Neuronal stem cell (in vitro differentiated cells): ENCODE data around the gene TUNAR.

Source experiments
- DNase-seq: peaks from one replicate; pipeline ENCODE4 v3.0.0-alpha.2; 2013; ENCODE audit warnings: low spot score
- H2AFZ ChIP-seq: one replicate; pipeline ENCODE4 v1.6.1; 2013; ENCODE audit warnings: mild to moderate bottlenecking, low read length, inconsistent platforms
- H2AK5ac ChIP-seq: 2 replicates; pipeline ENCODE4 v1.6.1; 2013; ENCODE audit warnings: low read depth, mild to moderate bottlenecking, inconsistent platforms, low read length, moderate library complexity, mixed read lengths
- H2BK120ac ChIP-seq: 2 replicates; pipeline ENCODE4 v1.6.1; 2013; ENCODE audit warnings: low read depth, mild to moderate bottlenecking, inconsistent platforms, low read length, moderate library complexity, mixed read lengths
- H2BK12ac ChIP-seq: one replicate; pipeline ENCODE4 v1.6.1; 2013; ENCODE audit warnings: low read length, inconsistent platforms
- H2BK15ac ChIP-seq: 2 replicates; pipeline ENCODE4 v1.6.1; 2013; ENCODE audit warnings: mild to moderate bottlenecking, low read length, inconsistent platforms, mixed read lengths
- H2BK5ac ChIP-seq: one replicate; pipeline ENCODE4 v1.6.1; 2013; ENCODE audit warnings: inconsistent platforms, mild to moderate bottlenecking, low read length, moderate library complexity
- H3K14ac ChIP-seq: one replicate; pipeline ENCODE4 v1.6.1; 2013; ENCODE audit warnings: low read length, inconsistent platforms
- H3K18ac ChIP-seq: 2 replicates; pipeline ENCODE4 v1.6.1; 2013; ENCODE audit warnings: low read length, inconsistent platforms
- H3K23ac ChIP-seq: 2 replicates; pipeline ENCODE4 v1.6.1; 2013; ENCODE audit warnings: low read depth, mild to moderate bottlenecking, mixed read lengths, low read length, inconsistent platforms; ENCODE audit not compliant: poor library complexity
- H3K27ac ChIP-seq: replicated peaks from 3 replicates; pipeline ENCODE4 v1.5.1; 2013; ENCODE audit warnings: low read length, inconsistent platforms
- H3K27me3 ChIP-seq, 3 experiments: 2 replicates each; pipeline ENCODE4 v1.6.1; 2013; ENCODE audit warnings: low read length in 3 of 3, mild to moderate bottlenecking in 2 of 3, inconsistent platforms in 1 of 3, low read depth in 1 of 3, mixed read lengths in 1 of 3, moderate library complexity in 1 of 3; ENCODE audit not compliant: control insufficient read depth in 3 of 3, insufficient read depth in 3 of 3
- H3K36me3 ChIP-seq, 2 donors: replicated peaks in 1 of 2; 2 replicates each; pipeline ENCODE4 v1.6.1; 2013; ENCODE audit warnings: low read length in 2 of 2; ENCODE audit not compliant: control insufficient read depth in 2 of 2, insufficient read depth in 2 of 2
- H3K4ac ChIP-seq: 2 replicates; pipeline ENCODE4 v1.6.1; 2013; ENCODE audit warnings: inconsistent platforms, mild to moderate bottlenecking, low read length, moderate library complexity
- H3K4me1 ChIP-seq, 2 donors: 1 replicate in 1 of 2; 2 replicates in 1 of 2; pipeline ENCODE4 v1.6.1; 2013; ENCODE audit warnings: low read length in 2 of 2, low read depth in 1 of 2; ENCODE audit not compliant: control insufficient read depth in 2 of 2, insufficient read depth in 1 of 2
- H3K4me2 ChIP-seq: one replicate; pipeline ENCODE4 v1.6.1; 2013; ENCODE audit warnings: mild to moderate bottlenecking, low read length, inconsistent platforms; ENCODE audit not compliant: insufficient read depth, poor library complexity, severe bottlenecking
- H3K4me3 ChIP-seq, 2 donors: 2 replicates each; pipeline ENCODE4 v1.5.1; 2013; ENCODE audit warnings: low read length in 2 of 2, mild to moderate bottlenecking in 2 of 2, inconsistent platforms in 1 of 2, moderate library complexity in 1 of 2
- H3K79me1 ChIP-seq: one replicate; pipeline ENCODE4 v1.6.1; 2013; ENCODE audit warnings: low read depth, mild to moderate bottlenecking, inconsistent platforms, low read length, moderate library complexity
- H3K9ac ChIP-seq: one replicate; pipeline ENCODE4 v1.6.1; 2013; ENCODE audit warnings: mild to moderate bottlenecking, low read depth, low read length, inconsistent platforms; ENCODE audit not compliant: poor library complexity
- H3K9me3 ChIP-seq, 2 donors: replicated peaks in 1 of 2; 2 replicates each; pipeline versions ENCODE3 to v1.6.1; 2013; ENCODE audit warnings: low read length in 2 of 2, mild to moderate bottlenecking in 2 of 2, inconsistent platforms in 1 of 2, low read depth in 1 of 2, mixed read lengths in 1 of 2, moderate library complexity in 1 of 2; ENCODE audit not compliant: control insufficient read depth in 2 of 2, insufficient read depth in 1 of 2
- H4K8ac ChIP-seq: one replicate; pipeline ENCODE4 v1.6.1; 2013; ENCODE audit warnings: low read depth, mild to moderate bottlenecking, inconsistent platforms, low read length, moderate library complexity
- H4K91ac ChIP-seq: one replicate; pipeline ENCODE4 v1.6.1; 2013; ENCODE audit warnings: low read length, low read depth, mild to moderate bottlenecking, inconsistent platforms; ENCODE audit not compliant: poor library complexity
- WGBS, 2 donors: extraction: QIAGEN DNeasy Blood & Tissue Kit; methylation state at CpG; one replicate each; pipeline ENCODE4 v1.1.7; 2013; ENCODE audit warnings: missing lambda C conversion rate in 2 of 2, mixed read lengths in 1 of 2; ENCODE audit not compliant: insufficient read length in 2 of 2, insufficient replicate concordance in 1 of 2; ENCODE audit errors: extremely low coverage in 2 of 2; 5-methylcytosine and 5-hydroxymethylcytosine counted together

The TUNAR gene

GRCh38 chr14:95897280-95897679 lies 20.6 kb downstream of the TUNAR start:
- Histone ChIP-seq H3K18ac (no peak overlapping the region), H2BK120ac (no peak overlapping the region), H3K9me3 (no peaks in the 10 kb centered on the region), H2AK5ac (no peak overlapping the region), H4K8ac (no peak overlapping the region), H3K4me2 (no peak overlapping the region), H2BK12ac (no peak overlapping the region), H3K4me1 (peaks cover 0 to 6% of the 10 kb centered on the region in 2 donors), H3K36me3 (no peaks in the 10 kb centered on the region), H3K4me3 (no peak overlapping the region), H2BK15ac (no peak overlapping the region), H3K27me3 (no peaks in the 10 kb centered on the region), H2BK5ac (no peak overlapping the region), H3K9ac (no peak overlapping the region), H3K23ac (no peak overlapping the region), H3K14ac (no peak overlapping the region), H3K27ac (no peak overlapping the region), H2AFZ (no peak overlapping the region), H3K79me1 (no peaks in the 10 kb centered on the region), H3K4ac (no peak overlapping the region), H4K91ac (no peak overlapping the region)
- DNase-seq: no peak
- no CpG with 5 or more reads among the region's 3 CpGs for WGBS, 2 donors

DNA sequence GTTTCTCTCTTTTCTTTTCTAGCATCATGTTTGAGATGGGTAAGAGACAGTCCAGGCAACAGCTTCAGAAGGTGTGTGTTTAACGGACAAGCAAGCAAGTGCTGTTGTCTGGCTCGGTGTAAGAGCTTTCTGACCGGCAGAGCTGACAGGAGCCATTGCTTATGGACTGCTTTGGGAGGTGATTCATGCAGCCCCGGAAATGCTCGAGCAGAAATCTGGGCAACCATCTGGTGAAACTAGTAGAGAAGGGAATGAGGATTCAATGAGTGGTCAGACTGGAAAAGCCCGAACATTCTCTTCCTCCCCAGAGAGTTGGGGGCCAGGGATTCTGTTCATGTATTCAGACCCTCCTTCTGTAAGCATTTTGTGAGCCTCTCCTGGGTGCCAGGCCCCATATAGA lies 24.4 kb downstream of the TUNAR start:
- no peak overlapping the region for H3K9ac ChIP-seq
- H3K9me3 ChIP-seq: no peaks in the 10 kb centered on the region
- DNase-seq: no peak
- no peak overlapping the region for H3K18ac ChIP-seq
- H3K27ac ChIP-seq: no peak overlapping the region
- H2BK5ac ChIP-seq: no peak overlapping the region
- no peak overlapping the region for H2BK15ac ChIP-seq
- H3K79me1 ChIP-seq: no peaks in the 10 kb centered on the region
- H3K14ac ChIP-seq: no peak overlapping the region
- H3K36me3 ChIP-seq: no peaks in the 10 kb centered on the region
- no peak overlapping the region for H2BK12ac ChIP-seq
- no peak overlapping the region for H2AFZ ChIP-seq
- peaks cover 0 to 4% of the 10 kb centered on the region in 2 donors for H3K4me1 ChIP-seq
- no CpG with 5 or more reads among the region's 6 CpGs for WGBS, 2 donors
- no peak overlapping the region for H3K23ac ChIP-seq
- H3K27me3 ChIP-seq: no peaks in the 10 kb centered on the region
- no peak overlapping the region for H4K91ac ChIP-seq
- no peak overlapping the region for H4K8ac ChIP-seq
- H2AK5ac ChIP-seq: no peak overlapping the region
- H3K4ac ChIP-seq: no peak overlapping the region
- H2BK120ac ChIP-seq: no peak overlapping the region
- H3K4me2 ChIP-seq: no peak overlapping the region
- no peak overlapping the region for H3K4me3 ChIP-seq

DNA sequence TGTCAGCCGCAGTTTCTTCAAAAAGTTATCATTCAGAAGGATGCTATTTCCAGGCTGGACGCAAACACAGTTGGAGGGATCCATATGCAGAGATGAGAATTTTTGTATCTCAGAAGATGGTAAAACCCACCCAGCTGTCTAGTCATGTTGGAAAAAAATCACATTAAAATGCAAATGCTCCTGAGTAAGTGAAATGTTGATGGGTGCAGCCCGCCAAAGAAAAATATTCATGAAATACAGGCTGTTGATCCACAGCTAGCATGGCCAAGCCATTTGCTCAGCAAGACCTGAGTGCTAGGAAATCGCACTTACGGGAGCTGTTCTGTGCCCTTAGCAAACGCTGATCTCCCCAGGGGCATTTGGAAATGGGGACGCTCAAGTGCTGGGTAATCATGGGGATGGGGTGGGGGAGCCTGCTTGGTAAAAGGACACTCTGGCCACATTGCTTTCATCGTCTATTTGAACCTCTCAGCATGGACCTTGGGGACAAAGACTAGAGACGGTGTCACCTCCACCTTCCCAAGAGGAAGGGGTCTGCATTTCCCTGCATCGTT lies 25.7 kb downstream of the TUNAR start:
- H3K4me3 ChIP-seq: no peak overlapping the region
- no peak overlapping the region for H2AFZ ChIP-seq
- no peak for DNase-seq

DNA sequence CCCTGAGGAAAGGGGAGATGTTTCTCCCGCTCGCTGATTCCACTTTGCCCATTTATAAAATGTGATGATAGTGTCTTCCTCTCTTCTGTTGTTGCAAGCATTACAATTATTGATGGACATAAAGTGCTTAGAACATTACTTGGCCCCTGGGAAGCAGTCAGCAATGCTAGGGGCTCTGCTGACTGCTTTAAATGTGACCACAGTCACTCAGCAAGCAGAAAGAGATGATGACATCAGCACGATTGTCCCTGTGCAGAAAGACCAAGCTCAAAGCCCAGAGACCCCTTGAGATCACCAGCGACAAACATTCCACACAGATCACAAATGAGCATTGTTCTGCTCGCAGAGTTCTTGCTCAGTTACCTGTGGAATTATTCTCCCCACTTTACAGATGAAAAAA lies 26.5 kb downstream of the TUNAR start:
- H2AK5ac ChIP-seq: no peak overlapping the region
- H3K4me1 ChIP-seq: peaks cover 0 to 4% of the 10 kb centered on the region in 2 donors
- no peaks in the 10 kb centered on the region for H3K27me3 ChIP-seq
- no peak overlapping the region for H4K8ac ChIP-seq
- DNase-seq: no peak
- no peak overlapping the region for H3K23ac ChIP-seq
- H3K9ac ChIP-seq: no peak overlapping the region
- no peak overlapping the region for H3K4me3 ChIP-seq
- H2BK5ac ChIP-seq: no peak overlapping the region
- H3K27ac ChIP-seq: no peak overlapping the region
- H2BK120ac ChIP-seq: no peak overlapping the region
- H2BK15ac ChIP-seq: no peak overlapping the region
- no peak overlapping the region for H4K91ac ChIP-seq
- no peak overlapping the region for H3K18ac ChIP-seq
- no peak overlapping the region for H2BK12ac ChIP-seq
- H3K4me2 ChIP-seq: no peak overlapping the region
- no CpG with 5 or more reads among the region's 5 CpGs for WGBS, 2 donors
- no peaks in the 10 kb centered on the region for H3K36me3 ChIP-seq
- H3K4ac ChIP-seq: no peak overlapping the region
- no peaks in the 10 kb centered on the region for H3K9me3 ChIP-seq
- no peak overlapping the region for H2AFZ ChIP-seq
- no peaks in the 10 kb centered on the region for H3K79me1 ChIP-seq
- no peak overlapping the region for H3K14ac ChIP-seq

More for the DNA sequence above, 25.7 kb downstream of the TUNAR start:
- Histone ChIP-seq H2BK15ac (no peak overlapping the region), H2BK5ac (no peak overlapping the region), H3K36me3 (no peaks in the 10 kb centered on the region), H3K27me3 (no peaks in the 10 kb centered on the region), H3K27ac (no peak overlapping the region), H2BK12ac (no peak overlapping the region), H3K4me2 (no peak overlapping the region), H3K4ac (no peak overlapping the region), H2AK5ac (no peak overlapping the region), H3K9ac (no peak overlapping the region), H3K18ac (peak overlapping the region; percentile 59), H3K14ac (no peak overlapping the region), H4K91ac (no peak overlapping the region), H3K79me1 (no peaks in the 10 kb centered on the region), H4K8ac (no peak overlapping the region), H2BK120ac (no peak overlapping the region), H3K23ac (no peak overlapping the region), H3K9me3 (no peaks in the 10 kb centered on the region), H3K4me1 (peaks cover 0 to 4% of the 10 kb centered on the region in 2 donors)
- WGBS, 2 donors: no CpG with 5 or more reads among the region's 10 CpGs
